ENCODE measurements around the gene ARFGAP3.

ARFGAP3 gene

GRCh38 chr22:42883121-42883520, 26.0 kb upstream of the ARFGAP3 start:
- no peak for DNase-seq

GRCh38 chr22:42881982-42882656, 25.0 kb upstream of the ARFGAP3 start:
- DNase-seq = no peak

- no peak for DNase-seq
These were observed 24.2 kb upstream of the ARFGAP3 start for GRCh38 chr22:42881298-42881697.

GRCh38 chr22:42880815-42881214, 23.7 kb upstream of the ARFGAP3 start:
- no peak for DNase-seq

GRCh38 chr22:42879371-42880021, 22.4 kb upstream of the ARFGAP3 start:
- no peak for DNase-seq

GRCh38 chr22:42878561-42879305, 21.7 kb upstream of the ARFGAP3 start:
- no peak for DNase-seq

GRCh38 chr22:42877597-42878340, 20.7 kb upstream of the ARFGAP3 start:
- DNase-seq = no peak

- no peak for DNase-seq
These were observed 20.1 kb upstream of the ARFGAP3 start for GRCh38 chr22:42877158-42877557.

GRCh38 chr22:42876041-42876440, 19.0 kb upstream of the ARFGAP3 start:
- DNase-seq = no peak

GRCh38 chr22:42874010-42874409, 16.9 kb upstream of the ARFGAP3 start:
- no peak for DNase-seq

- DNase-seq = no peak
These were observed 16.3 kb upstream of the ARFGAP3 start for GRCh38 chr22:42873356-42873755.

GRCh38 chr22:42872821-42873220, 15.7 kb upstream of the ARFGAP3 start:
- DNase-seq = no peak

GRCh38 chr22:42871146-42872050, 14.3 kb upstream of the ARFGAP3 start:
- no peak for DNase-seq

GRCh38 chr22:42869888-42870480, 12.9 kb upstream of the ARFGAP3 start:
- no peak for DNase-seq

GRCh38 chr22:42869463-42869862, 12.4 kb upstream of the ARFGAP3 start:
- no peak for DNase-seq

GRCh38 chr22:42868751-42869251, 11.7 kb upstream of the ARFGAP3 start:
- peak; percentile 50 for DNase-seq

- no peak for DNase-seq
These were observed 9.0 kb upstream of the ARFGAP3 start for GRCh38 chr22:42866100-42866499.

- no peak for DNase-seq
These were observed 8.5 kb upstream of the ARFGAP3 start for GRCh38 chr22:42865536-42865935.

- DNase-seq = no peak
These were observed 6.4 kb upstream of the ARFGAP3 start for GRCh38 chr22:42863349-42863961.

- DNase-seq = peak; percentile 18
These were observed 5.1 kb upstream of the ARFGAP3 start for GRCh38 chr22:42862045-42862734.

Measured in NCI-H446 treated with DMSO at 0.1 percent for 48 hours (cell line).